ENCODE results near the gene ERP44. TPM values are rescaled to one million over a fixed set of nuclear protein-coding genes. Genes with fewer than 3 reads are reported as not detected.

The ERP44 gene
- total RNA-seq, 1 donor: 19.4 TPM

DNA sequence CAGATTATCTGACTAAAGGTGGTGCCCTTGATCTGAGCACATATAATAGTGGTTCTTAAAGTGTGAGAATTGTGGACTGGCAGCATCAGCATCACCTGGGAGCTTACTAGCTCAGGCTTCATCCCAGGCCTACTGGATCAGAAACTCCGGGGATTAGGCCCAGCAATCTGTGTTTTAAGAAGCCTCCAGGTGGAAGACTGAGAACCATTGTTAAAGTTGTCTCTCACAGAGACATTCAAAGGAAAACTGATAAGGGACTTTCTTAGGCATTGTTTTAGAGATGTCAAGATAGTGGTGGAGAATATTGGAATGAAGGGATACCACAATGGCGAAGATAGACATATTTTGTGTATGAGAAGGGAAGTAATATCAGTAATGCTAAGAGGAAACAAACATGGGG lies 132.8 kb downstream of the ERP44 start:
- no peak for DNase-seq (ENCODE audit: low read depth)
- no peak overlapping the region for H3K4me3 ChIP-seq (ENCODE audit: low read depth, low read length)
- TF ChIP-seq, protein P1, sequence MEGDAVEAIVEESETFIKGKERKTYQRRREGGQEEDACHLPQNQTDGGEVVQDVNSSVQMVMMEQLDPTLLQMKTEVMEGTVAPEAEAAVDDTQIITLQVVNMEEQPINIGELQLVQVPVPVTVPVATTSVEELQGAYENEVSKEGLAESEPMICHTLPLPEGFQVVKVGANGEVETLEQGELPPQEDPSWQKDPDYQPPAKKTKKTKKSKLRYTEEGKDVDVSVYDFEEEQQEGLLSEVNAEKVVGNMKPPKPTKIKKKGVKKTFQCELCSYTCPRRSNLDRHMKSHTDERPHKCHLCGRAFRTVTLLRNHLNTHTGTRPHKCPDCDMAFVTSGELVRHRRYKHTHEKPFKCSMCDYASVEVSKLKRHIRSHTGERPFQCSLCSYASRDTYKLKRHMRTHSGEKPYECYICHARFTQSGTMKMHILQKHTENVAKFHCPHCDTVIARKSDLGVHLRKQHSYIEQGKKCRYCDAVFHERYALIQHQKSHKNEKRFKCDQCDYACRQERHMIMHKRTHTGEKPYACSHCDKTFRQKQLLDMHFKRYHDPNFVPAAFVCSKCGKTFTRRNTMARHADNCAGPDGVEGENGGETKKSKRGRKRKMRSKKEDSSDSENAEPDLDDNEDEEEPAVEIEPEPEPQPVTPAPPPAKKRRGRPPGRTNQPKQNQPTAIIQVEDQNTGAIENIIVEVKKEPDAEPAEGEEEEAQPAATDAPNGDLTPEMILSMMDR (IDR thresholded peaks at IDR 0.05; ENCODE audit: insufficient read depth, low read length): no peak

DNA sequence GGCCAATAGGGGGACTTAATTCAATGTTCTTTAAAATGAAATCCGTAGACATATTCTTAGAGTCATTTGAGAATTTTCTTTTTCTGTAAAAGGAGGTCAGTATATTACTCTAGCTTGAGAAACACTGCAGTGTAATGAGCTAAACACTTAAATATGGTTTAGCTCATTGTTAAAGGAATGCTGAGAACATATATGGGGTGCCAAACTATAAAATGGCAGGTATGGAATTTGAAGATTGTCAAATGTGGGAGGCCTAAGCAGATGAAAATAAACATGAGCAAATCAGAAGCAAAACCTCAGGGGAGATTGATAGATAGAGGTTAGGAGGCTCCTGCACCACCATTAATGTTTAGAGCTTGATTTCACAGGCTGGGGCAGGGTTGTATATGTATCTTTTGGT lies 134.5 kb downstream of the ERP44 start:
- TF ChIP-seq, protein P1 (IDR thresholded peaks at IDR 0.05; ENCODE audit: insufficient read depth, low read length): no peak
- no peak overlapping the region for H3K4me3 ChIP-seq (ENCODE audit: low read depth, low read length)
- no peak for DNase-seq (ENCODE audit: low read depth)

DNA sequence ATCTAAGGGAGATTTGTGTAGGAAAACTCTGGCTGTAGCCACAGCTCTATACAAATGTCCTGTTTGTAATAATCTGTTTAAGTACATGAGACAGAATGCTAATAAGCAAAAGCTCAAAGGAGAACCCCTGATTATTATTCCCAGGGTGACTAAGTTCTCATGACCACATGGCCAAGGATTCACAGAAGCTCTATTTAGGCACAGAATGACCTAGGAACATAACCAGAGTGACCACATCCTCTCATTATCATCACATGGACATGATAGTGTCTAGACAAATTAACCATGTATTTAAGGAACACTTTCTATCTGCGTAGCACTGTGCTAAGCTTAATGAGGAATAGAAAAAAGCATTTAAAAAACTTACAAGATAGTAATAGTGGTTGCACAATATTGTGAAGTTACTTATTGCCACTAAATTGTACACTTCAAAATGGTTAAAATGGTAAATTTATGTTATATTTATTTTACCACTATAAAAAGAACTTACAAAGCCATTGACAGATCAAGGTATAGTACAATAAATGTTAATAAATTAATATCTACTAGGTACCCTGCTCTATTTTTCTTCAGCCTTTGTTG lies 136.0 kb downstream of the ERP44 start:
- no peak overlapping the region for H3K4me3 ChIP-seq (ENCODE audit: low read depth, low read length)
- TF ChIP-seq, protein P1 (IDR thresholded peaks at IDR 0.05; ENCODE audit: insufficient read depth, low read length): no peak
- DNase-seq (ENCODE audit: low read depth): no peak

DNA sequence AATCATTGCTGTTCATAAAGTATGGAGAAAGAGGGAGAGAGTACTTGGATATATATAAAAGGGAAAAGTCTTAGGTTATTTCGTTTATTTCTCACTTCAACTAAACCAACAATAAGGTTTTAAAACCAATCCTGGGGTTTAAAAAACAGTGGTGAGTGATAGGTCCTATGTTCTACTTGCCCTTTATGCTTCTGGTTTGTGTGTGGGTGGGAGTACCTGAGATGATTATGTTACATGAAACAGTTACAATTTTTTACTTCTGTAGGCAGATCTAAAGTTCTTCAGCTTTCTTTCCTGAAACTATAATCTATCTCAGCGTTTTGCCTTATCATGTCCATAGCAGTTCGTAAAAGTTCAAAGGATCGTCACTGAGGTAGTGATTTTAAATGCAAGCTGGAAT lies 143.2 kb downstream of the ERP44 start:
- TF ChIP-seq, protein P1 (IDR thresholded peaks at IDR 0.05; ENCODE audit: insufficient read depth, low read length): no peak
- DNase-seq (ENCODE audit: low read depth): no peak

DNA sequence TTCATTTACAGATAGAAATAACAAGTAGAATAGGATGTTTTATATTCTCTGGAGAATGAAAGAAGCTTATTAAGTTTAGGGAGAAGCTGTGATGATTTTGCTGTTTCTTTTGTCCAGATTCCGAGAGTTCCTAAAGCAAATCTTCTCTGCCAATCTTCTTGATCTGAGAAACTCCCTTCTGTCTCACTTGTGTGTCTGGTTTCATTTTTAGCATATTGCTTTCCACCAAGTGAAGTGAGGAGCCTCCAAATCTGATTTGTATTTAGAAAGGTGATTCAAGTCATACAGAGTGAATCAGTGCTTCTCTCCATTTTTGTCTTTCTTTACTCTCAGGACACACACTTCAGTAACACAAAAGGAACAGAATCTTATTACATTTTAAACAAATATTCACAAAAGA lies 144.0 kb downstream of the ERP44 start:
- TF ChIP-seq, protein P1 (IDR thresholded peaks at IDR 0.05; ENCODE audit: insufficient read depth, low read length): no peak
- no peak for DNase-seq (ENCODE audit: low read depth)

More for the DNA sequence above, 143.2 kb downstream of the ERP44 start:
- no peak overlapping the region for H3K4me3 ChIP-seq (ENCODE audit: low read depth, low read length)

DNA sequence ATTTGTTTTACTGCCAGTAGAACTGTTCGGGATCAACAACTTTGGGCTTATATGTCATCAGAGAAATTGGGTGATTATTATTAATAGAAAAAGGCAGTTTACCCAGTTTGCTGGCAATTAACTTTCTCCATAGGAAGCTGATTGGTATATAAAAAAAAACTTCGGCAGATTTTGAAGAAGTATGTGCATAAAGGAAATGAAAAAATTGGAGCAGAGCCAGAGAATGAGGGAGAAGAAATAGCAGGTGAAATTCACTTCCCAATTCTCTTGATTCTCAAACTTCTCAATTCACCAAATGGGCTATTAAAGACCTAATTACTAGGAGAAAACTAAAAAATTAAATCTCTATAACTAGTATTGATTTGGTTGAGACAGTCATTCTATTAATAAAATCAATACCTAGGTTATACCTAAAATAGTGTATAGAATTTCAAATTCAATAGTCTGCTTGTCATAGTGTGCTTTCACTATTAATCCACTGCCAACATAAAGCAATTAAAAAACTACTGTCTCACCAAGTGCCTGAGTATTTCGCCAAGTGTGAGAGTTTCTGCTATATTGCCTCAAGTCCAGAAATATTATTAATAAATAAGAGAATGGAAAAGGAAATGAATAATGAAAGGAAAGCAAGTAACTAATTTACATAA lies 144.8 kb downstream of the ERP44 start:
- TF ChIP-seq, protein P1 (IDR thresholded peaks at IDR 0.05; ENCODE audit: insufficient read depth, low read length): no peak
- no peak overlapping the region for H3K4me3 ChIP-seq (ENCODE audit: low read depth, low read length)
- DNase-seq (ENCODE audit: low read depth): no peak

More for the DNA sequence above, 144.0 kb downstream of the ERP44 start:
- H3K4me3 ChIP-seq (ENCODE audit: low read depth, low read length): no peak overlapping the region

Measured in fibroblast of the aortic adventitia (primary cell).